H9 (cell line): Measurements from ENCODE around the gene ABCA4. TPM values are rescaled to one million over a fixed set of nuclear protein-coding genes. Genes with fewer than 3 reads are reported as not detected.

Source experiments
- DNase-seq: peaks from one replicate; pipeline ENCODE4 v3.0.0-alpha.2; 2017
- H2AFZ ChIP-seq: one replicate; pipeline ENCODE4 v1.6.1; 2013; ENCODE audit warnings: mild to moderate bottlenecking, low read length, control low read depth, moderate library complexity
- H2AK5ac ChIP-seq: 2 replicates; pipeline ENCODE4 v1.6.1; 2013; ENCODE audit warnings: low read length, control low read depth, mixed read lengths; ENCODE audit not compliant: insufficient read length
- H2BK120ac ChIP-seq: one replicate; pipeline ENCODE4 v1.6.1; 2013; ENCODE audit warnings: low read depth, mild to moderate bottlenecking, low read length, control low read depth, inconsistent platforms; ENCODE audit not compliant: poor library complexity, severe bottlenecking
- H2BK12ac ChIP-seq: 2 replicates; pipeline ENCODE4 v1.6.1; 2013; ENCODE audit warnings: low read length, control low read depth, mixed read lengths, low read depth; ENCODE audit not compliant: insufficient read length
- H2BK15ac ChIP-seq: 2 replicates; pipeline ENCODE4 v1.6.1; 2013; ENCODE audit warnings: low read depth, low read length, control low read depth
- H2BK20ac ChIP-seq: one replicate; pipeline ENCODE4 v1.6.1; 2013; ENCODE audit warnings: low read depth, mild to moderate bottlenecking, low read length, control low read depth, inconsistent platforms; ENCODE audit not compliant: poor library complexity, severe bottlenecking
- H2BK5ac ChIP-seq: 2 replicates; pipeline ENCODE4 v1.6.1; 2013; ENCODE audit warnings: low read length, control low read depth, mixed read lengths; ENCODE audit not compliant: insufficient read length
- H3K14ac ChIP-seq: 2 replicates; pipeline ENCODE4 v1.6.1; 2013; ENCODE audit warnings: low read length, control low read depth; ENCODE audit not compliant: insufficient read depth
- H3K18ac ChIP-seq: 2 replicates; pipeline ENCODE4 v1.6.1; 2013; ENCODE audit warnings: low read depth, mild to moderate bottlenecking, mixed read lengths, low read length, control low read depth; ENCODE audit not compliant: insufficient read length
- H3K23ac ChIP-seq: 2 replicates; pipeline ENCODE4 v1.6.1; 2013; ENCODE audit warnings: low read length, control low read depth, mixed read lengths, low read depth; ENCODE audit not compliant: insufficient read length
- H3K23me2 ChIP-seq: 2 replicates; pipeline ENCODE4 v1.6.1; 2013; ENCODE audit warnings: low read depth, mild to moderate bottlenecking, mixed read lengths, low read length, control low read depth; ENCODE audit not compliant: insufficient read length, poor library complexity, severe bottlenecking
- H3K27ac ChIP-seq: 2 replicates; pipeline ENCODE4 v1.5.1; 2013; ENCODE audit warnings: low read length, control low read depth, mixed read lengths, low read depth; ENCODE audit not compliant: insufficient read length
- H3K27me3 ChIP-seq: 2 replicates; pipeline ENCODE4 v1.6.1; 2013; ENCODE audit warnings: low read length, control low read depth, inconsistent platforms; ENCODE audit not compliant: insufficient read depth
- H3K4ac ChIP-seq: 2 replicates; pipeline ENCODE4 v1.6.1; 2013; ENCODE audit warnings: low read depth, mild to moderate bottlenecking, control low read depth, inconsistent platforms, low read length, moderate library complexity
- H3K4me1 ChIP-seq: 2 replicates; pipeline ENCODE4 v1.6.1; 2013; ENCODE audit warnings: low read length, control low read depth, inconsistent platforms; ENCODE audit not compliant: insufficient read depth
- H3K4me2 ChIP-seq: 2 replicates; pipeline ENCODE4 v1.6.1; 2013; ENCODE audit warnings: low read length, control low read depth, mixed read lengths; ENCODE audit not compliant: insufficient read length, insufficient read depth
- H3K56ac ChIP-seq: 2 replicates; pipeline ENCODE4 v1.6.1; 2013; ENCODE audit warnings: low read depth, mild to moderate bottlenecking, mixed read lengths, low read length, control low read depth; ENCODE audit not compliant: insufficient read length
- H3K79me1 ChIP-seq: 2 replicates; pipeline ENCODE4 v1.6.1; 2013; ENCODE audit warnings: low read depth, mild to moderate bottlenecking, moderate library complexity, low read length, control low read depth, inconsistent platforms; ENCODE audit not compliant: insufficient read depth, poor library complexity, severe bottlenecking
- H3K79me2 ChIP-seq: 2 replicates; pipeline ENCODE4 v1.6.1; 2013; ENCODE audit warnings: low read length, control low read depth, inconsistent platforms; ENCODE audit not compliant: insufficient read depth
- H3K9ac ChIP-seq: 2 replicates; pipeline ENCODE4 v1.6.1; 2013; ENCODE audit warnings: low read length, control low read depth, mixed read lengths; ENCODE audit not compliant: insufficient read length; ENCODE audit errors: extremely low read depth
- H3K9me3 ChIP-seq: one replicate; pipeline ENCODE4 v1.6.1; 2013; ENCODE audit warnings: low read depth, low read length, inconsistent platforms; ENCODE audit not compliant: control insufficient read depth
- H3T11ph ChIP-seq: one replicate; pipeline ENCODE4 v1.6.1; 2013; ENCODE audit warnings: mild to moderate bottlenecking, low read length, control low read depth, inconsistent platforms
- H4K20me1 ChIP-seq: one replicate; pipeline ENCODE4 v1.6.1; 2013; ENCODE audit not compliant: control insufficient read depth, insufficient read length, insufficient read depth
- H4K5ac ChIP-seq: 2 replicates; pipeline ENCODE4 v1.6.1; 2013; ENCODE audit warnings: low read depth, mild to moderate bottlenecking, mixed read lengths, low read length, control low read depth; ENCODE audit not compliant: insufficient read length
- H4K8ac ChIP-seq: replicated peaks from 2 replicates; pipeline ENCODE4 v1.6.1; 2013; ENCODE audit warnings: low read length, control low read depth, mixed read lengths, low read depth; ENCODE audit not compliant: insufficient read length
- H4K91ac ChIP-seq: 2 replicates; pipeline ENCODE4 v1.6.1; 2013; ENCODE audit warnings: low read depth, mild to moderate bottlenecking, moderate library complexity, mixed read lengths, low read length, control low read depth; ENCODE audit not compliant: insufficient read length
- H3K27ac Mint-ChIP-seq, 3 experiments: 2 replicates in 2 of 3; 3 replicates in 1 of 3; pipeline ENCODE4 v1.8.0; 2020 to 2021; ENCODE audit warnings: mixed read lengths in 3 of 3, mild to moderate bottlenecking in 1 of 3, moderate library complexity in 1 of 3
- H3K27me3 Mint-ChIP-seq: 2 replicates; pipeline ENCODE4 v1.8.0; 2021; ENCODE audit warnings: low read depth, mild to moderate bottlenecking, moderate library complexity, mixed read lengths
- H3K36me3 Mint-ChIP-seq, 3 experiments: 2 replicates in 2 of 3; 3 replicates in 1 of 3; pipeline ENCODE4 v1.8.0; 2020 to 2021; ENCODE audit warnings: low read depth in 3 of 3, mixed read lengths in 3 of 3; ENCODE audit not compliant: insufficient read depth in 1 of 3
- H3K4me1 Mint-ChIP-seq, 2 experiments: 2 replicates each; pipeline ENCODE4 v1.8.0; 2020; ENCODE audit warnings: mixed read lengths in 2 of 2
- H3K4me3 Mint-ChIP-seq, 2 experiments: 2 replicates in 1 of 2; 3 replicates in 1 of 2; pipeline ENCODE4 v1.8.0; 2020 to 2021; ENCODE audit warnings: mild to moderate bottlenecking in 2 of 2, mixed read lengths in 2 of 2, moderate library complexity in 1 of 2
- H3K9me3 Mint-ChIP-seq, 2 experiments: 2 replicates in 1 of 2; 3 replicates in 1 of 2; pipeline ENCODE4 v1.8.0; 2020; ENCODE audit warnings: mild to moderate bottlenecking in 2 of 2, mixed read lengths in 2 of 2, moderate library complexity in 1 of 2
- WGBS: extraction: QIAGEN DNeasy Blood & Tissue Kit; methylation state at CpG from one replicate; pipeline ENCODE4 v1.1.7; 2013; ENCODE audit warnings: missing lambda C conversion rate, low lambda C conversion rate, mixed read lengths; ENCODE audit not compliant: insufficient read length; ENCODE audit errors: extremely low coverage; 5-methylcytosine and 5-hydroxymethylcytosine counted together
- total RNA-seq: library from RNA; stranded (reverse); gene quantifications from 2 replicates; pipeline ENCODE4 v1.2.1, GENCODE V29; 2021
- TF ChIP-seq, protein P1 (sequence below): fragments of 200-600 bp; sonication (generic); conservative IDR thresholded peaks from 3 replicates; pipeline ENCODE4 v1.8.0; 2021; ENCODE audit warnings: antibody characterized with exemption, mild to moderate bottlenecking

Gene ABCA4
- total RNA-seq, 1 experiment from 2014 or later, result not detected

DNA sequence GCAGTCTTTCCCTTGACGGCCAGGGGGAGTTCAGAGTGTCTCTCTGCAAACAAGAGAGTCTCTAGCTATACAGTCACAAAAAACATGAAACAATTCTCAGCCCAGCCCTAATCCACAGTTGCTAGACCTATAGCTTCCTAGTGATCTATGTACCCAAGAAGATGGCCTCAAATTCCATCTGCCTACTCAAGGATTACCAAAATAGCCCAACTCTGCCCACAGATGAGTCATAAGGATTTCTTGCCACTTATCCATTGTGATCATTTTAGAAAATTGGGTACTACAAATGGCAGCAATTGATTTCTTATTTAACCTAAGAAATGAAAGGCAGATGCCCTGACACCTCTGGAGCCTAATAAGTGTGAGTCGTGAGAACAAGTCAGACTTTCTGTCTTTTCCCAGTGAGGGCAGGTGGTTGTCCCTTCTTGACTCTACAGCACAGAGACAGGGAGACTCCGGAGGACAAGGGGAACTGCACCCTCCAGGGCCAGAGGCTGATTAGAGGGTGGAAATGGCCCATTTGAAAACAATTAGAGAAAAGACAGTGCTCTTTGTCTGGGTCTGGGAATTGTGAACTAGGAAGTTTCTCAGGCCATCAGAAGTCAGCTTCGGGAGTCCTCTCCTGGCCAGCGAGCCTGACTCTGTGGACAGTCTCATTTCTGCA is 65.4 kb downstream of the ABCA4 start:
- Histone ChIP-seq H3K4me1 (peaks cover 5% of the 10 kb centered on the region; the same call in 1 of the 2 replicates), H3K79me1 (no peaks in the 10 kb centered on the region), H4K5ac (no peak overlapping the region), H2BK12ac (no peak overlapping the region), H3K9me3 (no peaks in the 10 kb centered on the region), H3K23me2 (no peaks in the 10 kb centered on the region), H3K23ac (no peak overlapping the region), H2AFZ (no peak overlapping the region), H3K79me2 (no peaks in the 10 kb centered on the region), H3K9ac (no peak overlapping the region), H2BK20ac (no peak overlapping the region), H3K4me2 (no peak overlapping the region), H4K8ac (no peak overlapping the region), H3T11ph (no peak overlapping the region), H2BK15ac (no peak overlapping the region), H2AK5ac (no peak overlapping the region), H2BK5ac (no peak overlapping the region), H3K56ac (no peak overlapping the region), H2BK120ac (no peak overlapping the region), H3K4ac (no peak overlapping the region), H3K14ac (no peak overlapping the region), H4K20me1 (no peaks in the 10 kb centered on the region), H3K27me3 (0 out of 2 replicates have a peak, but pooled peaks cover 3% of the 10 kb centered on the region), H4K91ac (no peak overlapping the region), H3K27ac (no peak overlapping the region), H3K18ac (no peak overlapping the region)
- Mint-ChIP-seq H3K27ac (no peak overlapping the region), H3K4me3 (no peak overlapping the region), H3K27me3 (peaks cover 38% of the 10 kb centered on the region), H3K4me1 (peaks cover 32 to 38% of the 10 kb centered on the region in 2 experiments), H3K9me3 (no peaks in the 10 kb centered on the region; a peak in 1 of 5 replicates), H3K36me3 (no peaks in the 10 kb centered on the region; a peak in 2 of 7 replicates)
- no CpG with 5 or more reads among the region's 5 CpGs for WGBS
- DNase-seq, result no peak
- TF ChIP-seq, protein P1, sequence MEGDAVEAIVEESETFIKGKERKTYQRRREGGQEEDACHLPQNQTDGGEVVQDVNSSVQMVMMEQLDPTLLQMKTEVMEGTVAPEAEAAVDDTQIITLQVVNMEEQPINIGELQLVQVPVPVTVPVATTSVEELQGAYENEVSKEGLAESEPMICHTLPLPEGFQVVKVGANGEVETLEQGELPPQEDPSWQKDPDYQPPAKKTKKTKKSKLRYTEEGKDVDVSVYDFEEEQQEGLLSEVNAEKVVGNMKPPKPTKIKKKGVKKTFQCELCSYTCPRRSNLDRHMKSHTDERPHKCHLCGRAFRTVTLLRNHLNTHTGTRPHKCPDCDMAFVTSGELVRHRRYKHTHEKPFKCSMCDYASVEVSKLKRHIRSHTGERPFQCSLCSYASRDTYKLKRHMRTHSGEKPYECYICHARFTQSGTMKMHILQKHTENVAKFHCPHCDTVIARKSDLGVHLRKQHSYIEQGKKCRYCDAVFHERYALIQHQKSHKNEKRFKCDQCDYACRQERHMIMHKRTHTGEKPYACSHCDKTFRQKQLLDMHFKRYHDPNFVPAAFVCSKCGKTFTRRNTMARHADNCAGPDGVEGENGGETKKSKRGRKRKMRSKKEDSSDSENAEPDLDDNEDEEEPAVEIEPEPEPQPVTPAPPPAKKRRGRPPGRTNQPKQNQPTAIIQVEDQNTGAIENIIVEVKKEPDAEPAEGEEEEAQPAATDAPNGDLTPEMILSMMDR, result no peak
